Effector memory CD4-positive, alpha-beta T cell (primary cell): ENCODE data around the gene CNOT10.
"Not testable (repeated sequence)": the region's sequence is repeated elsewhere in the genome, so short reads cannot be mapped to it uniquely, and the experiment has no call there.

Experiments used
- DNase-seq, 3 donors: peaks; one replicate each; pipeline ENCODE4 v3.0.0-alpha.2; 2020
- H3K27ac ChIP-seq: 2 replicates; pipeline ENCODE4 v1.7.0; 2013; ENCODE audit warnings: mild to moderate bottlenecking, low read length, moderate library complexity; ENCODE audit not compliant: insufficient read depth, poor library complexity, severe bottlenecking
- H3K27me3 ChIP-seq: replicated peaks from 2 replicates; pipeline ENCODE4 v1.7.0; 2013; ENCODE audit warnings: mild to moderate bottlenecking, low read length; ENCODE audit not compliant: insufficient read depth, control insufficient read depth, poor library complexity, severe bottlenecking
- H3K36me3 ChIP-seq: 2 replicates; pipeline ENCODE4 v1.7.0; 2013; ENCODE audit warnings: mild to moderate bottlenecking, low read length, moderate library complexity; ENCODE audit not compliant: control insufficient read depth, insufficient read depth
- H3K4me1 ChIP-seq: 2 replicates; pipeline ENCODE4 v1.7.0; 2013; ENCODE audit warnings: low read length, mild to moderate bottlenecking; ENCODE audit not compliant: control insufficient read depth, insufficient read depth, poor library complexity, severe bottlenecking
- H3K4me3 ChIP-seq: 2 replicates; pipeline ENCODE4 v1.7.0; 2013; ENCODE audit warnings: low read length, low read depth, mild to moderate bottlenecking; ENCODE audit not compliant: insufficient read depth, poor library complexity, severe bottlenecking
- H3K9me3 ChIP-seq: 2 replicates; pipeline ENCODE4 v1.7.0; 2013; ENCODE audit warnings: mild to moderate bottlenecking, low read length, moderate library complexity; ENCODE audit not compliant: control insufficient read depth

CNOT10 gene

GRCh38 chr3:32780735-32781210, 95.8 kb downstream of the CNOT10 start:
- H3K36me3 ChIP-seq = no peaks in the 10 kb centered on the region
- no peaks in the 10 kb centered on the region for H3K9me3 ChIP-seq
- no peak overlapping the region for H3K27ac ChIP-seq
- peak in 1 of 3 donors; percentile 2 for DNase-seq
- H3K4me3 ChIP-seq = peak overlapping the region; percentile 71
- peaks cover 8% of the 10 kb centered on the region for H3K4me1 ChIP-seq
- H3K27me3 ChIP-seq = no peaks in the 10 kb centered on the region

GRCh38 chr3:32781211-32781968, 96.4 kb downstream of the CNOT10 start:
- no peak overlapping the region for H3K27ac ChIP-seq
- peaks cover 8% of the 10 kb centered on the region for H3K4me1 ChIP-seq
- H3K9me3 ChIP-seq = no peaks in the 10 kb centered on the region
- no peaks in the 10 kb centered on the region for H3K36me3 ChIP-seq
- H3K27me3 ChIP-seq = no peaks in the 10 kb centered on the region
- peak overlapping the region; percentile 71 for H3K4me3 ChIP-seq
- DNase-seq = peak; percentile 7 to 26 (median 11)

- not testable (repeated sequence) for H3K27ac ChIP-seq, H3K4me1 ChIP-seq, H3K27me3 ChIP-seq, DNase-seq, H3K9me3 ChIP-seq, H3K4me3 ChIP-seq, H3K36me3 ChIP-seq
These were observed 96.9 kb downstream of the CNOT10 start for GRCh38 chr3:32781969-32782270.

GRCh38 chr3:32782407-32782806, 97.4 kb downstream of the CNOT10 start:
- Histone ChIP-seq H3K27me3 (no peaks in the 10 kb centered on the region), H3K4me3 (no peak overlapping the region), H3K36me3 (no peaks in the 10 kb centered on the region), H3K4me1 (peaks cover 8% of the 10 kb centered on the region), H3K9me3 (no peaks in the 10 kb centered on the region), H3K27ac (no peak overlapping the region)
- DNase-seq = no peak

GRCh38 chr3:32791833-32792232, 106.8 kb downstream of the CNOT10 start:
- Histone ChIP-seq H3K36me3 (no peaks in the 10 kb centered on the region), H3K4me3 (no peak overlapping the region), H3K4me1 (no peaks in the 10 kb centered on the region), H3K27me3 (no peaks in the 10 kb centered on the region), H3K27ac (no peak overlapping the region), H3K9me3 (no peaks in the 10 kb centered on the region)
- DNase-seq = no peak

- Histone ChIP-seq H3K27ac (no peak overlapping the region), H3K36me3 (no peaks in the 10 kb centered on the region), H3K9me3 (no peaks in the 10 kb centered on the region), H3K4me3 (no peak overlapping the region), H3K27me3 (no peaks in the 10 kb centered on the region), H3K4me1 (no peaks in the 10 kb centered on the region)
- DNase-seq = no peak
These were observed 109.7 kb downstream of the CNOT10 start for GRCh38 chr3:32794487-32795308.

- DNase-seq, H3K4me1 ChIP-seq, H3K27ac ChIP-seq, H3K4me3 ChIP-seq, H3K9me3 ChIP-seq, H3K36me3 ChIP-seq, H3K27me3 ChIP-seq: not testable (repeated sequence)
These were observed 111.5 kb downstream of the CNOT10 start for GRCh38 chr3:32796384-32796950.

GRCh38 chr3:32797776-32798175, 112.8 kb downstream of the CNOT10 start:
- Histone ChIP-seq H3K4me3 (no peak overlapping the region), H3K9me3 (no peaks in the 10 kb centered on the region)

GRCh38 chr3:32801440-32801839, 116.5 kb downstream of the CNOT10 start:
- H3K27me3 ChIP-seq, H3K36me3 ChIP-seq, H3K27ac ChIP-seq, DNase-seq, H3K9me3 ChIP-seq, H3K4me3 ChIP-seq, H3K4me1 ChIP-seq: not testable (repeated sequence)

More at GRCh38 chr3:32797776-32798175, 112.8 kb downstream of the CNOT10 start:
- Histone ChIP-seq H3K27me3 (no peaks in the 10 kb centered on the region), H3K27ac (no peak overlapping the region), H3K36me3 (no peaks in the 10 kb centered on the region), H3K4me1 (no peaks in the 10 kb centered on the region)
- DNase-seq = no peak

- Histone ChIP-seq H3K9me3 (no peaks in the 10 kb centered on the region), H3K27ac (no peak overlapping the region), H3K36me3 (no peaks in the 10 kb centered on the region), H3K4me1 (peaks cover 8% of the 10 kb centered on the region), H3K4me3 (no peak overlapping the region), H3K27me3 (peaks cover 13% of the 10 kb centered on the region)
- DNase-seq = no peak
These were observed 128.2 kb downstream of the CNOT10 start for GRCh38 chr3:32813180-32813579.
